Activated CD4-positive, alpha-beta memory T cell treated with anti-CD3 and anti-CD28 coated beads, Interleukin-2, amount 10 ng/mL, durations not matched to agents 7 days and 5 days (primary cell): ENCODE results near the gene PTPRN. TPM values are rescaled to one million over a fixed set of nuclear protein-coding genes. Genes with fewer than 3 reads are reported as not detected.
A peak's percentile ranks its signal among the peaks of the same experiment; 100 is the strongest.

Source experiments
- CTCF ChIA-PET: fragments of 350-600 bp; sonication (Branson Sonifier 250); formaldehyde crosslinking; loops from one replicate; lab custom pipeline; 2021; ENCODE audit warnings: antibody characterized with exemption, inconsistent platforms; lab: Charles Lee
- POLR2A ChIA-PET: fragments of 350-600 bp; sonication (Branson Sonifier 250); formaldehyde crosslinking; loops from one replicate; lab custom pipeline; 2021; ENCODE audit warnings: antibody characterized with exemption; lab: Charles Lee
- DNase-seq: peaks from one replicate; pipeline ENCODE4 v3.0.0-alpha.2; 2020
- H3K27ac Mint-ChIP-seq: one replicate; pipeline ENCODE4 v1.8.0; 2021; ENCODE audit warnings: mild to moderate bottlenecking, mixed read lengths
- H3K27me3 Mint-ChIP-seq: one replicate; pipeline ENCODE4 v1.8.0; 2021; ENCODE audit warnings: mixed read lengths
- H3K36me3 Mint-ChIP-seq: one replicate; pipeline ENCODE4 v1.8.0; 2021; ENCODE audit warnings: low read depth, mixed read lengths
- H3K4me1 Mint-ChIP-seq: one replicate; pipeline ENCODE4 v1.8.0; 2021; ENCODE audit warnings: mixed read lengths
- H3K4me3 Mint-ChIP-seq: one replicate; pipeline ENCODE4 v1.8.0; 2021; ENCODE audit warnings: mild to moderate bottlenecking, mixed read lengths
- H3K9me3 Mint-ChIP-seq: one replicate; pipeline ENCODE4 v1.8.0; 2021; ENCODE audit warnings: mixed read lengths
- total RNA-seq, 2 experiments: library from RNA; stranded (reverse); gene quantifications; one replicate each; pipeline ENCODE4 v1.2.3, GENCODE V29; 2021

The PTPRN gene
- total RNA-seq, 2 experiments from 2014 or later, result 0.28 to 0.33 TPM

DNA sequence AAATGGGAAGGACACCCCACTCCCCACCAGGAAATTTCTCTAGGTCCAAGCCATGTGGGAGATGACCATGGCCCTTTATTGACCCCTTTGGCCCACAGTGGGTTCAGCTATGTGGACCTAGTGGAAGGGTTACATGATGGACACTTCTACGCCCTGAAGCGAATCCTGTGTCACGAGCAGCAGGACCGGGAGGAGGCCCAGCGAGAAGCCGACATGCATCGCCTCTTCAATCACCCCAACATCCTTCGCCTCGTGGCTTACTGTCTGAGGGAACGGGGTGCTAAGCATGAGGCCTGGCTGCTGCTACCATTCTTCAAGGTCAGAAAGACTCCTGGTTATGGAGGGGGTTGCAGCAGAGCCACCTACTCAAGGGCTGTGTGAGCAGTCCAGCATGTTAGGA is 62.6 kb downstream of the PTPRN start:
- H3K4me1 Mint-ChIP-seq, result peaks cover 78% of the 10 kb centered on the region
- no peak for DNase-seq
- H3K36me3 Mint-ChIP-seq, result peaks cover 55% of the 10 kb centered on the region
- no peaks in the 10 kb centered on the region for H3K9me3 Mint-ChIP-seq
- H3K27me3 Mint-ChIP-seq, result no peaks in the 10 kb centered on the region
- peak overlapping the region; percentile 81 for H3K27ac Mint-ChIP-seq
- peak overlapping the region; percentile 100 for H3K4me3 Mint-ChIP-seq
- CTCF ChIA-PET, result interaction anchor here (1.0 to 3.7 kb wide), 7 partner anchors 8 to 87 kb away, joined by 3 to 32 read pairs (median 12); partner anchors contain the start of genes CNPPD1, DNAJB2 and TUBA4A
- POLR2A ChIA-PET, result interaction anchor here (1.3 to 15.2 kb wide), 6 partner anchors 7 to 70 kb away, joined by 3 to 425 read pairs (median 25); partner anchors contain the start of genes ABCB6, ANKZF1, ATG9A and CNPPD1

DNA sequence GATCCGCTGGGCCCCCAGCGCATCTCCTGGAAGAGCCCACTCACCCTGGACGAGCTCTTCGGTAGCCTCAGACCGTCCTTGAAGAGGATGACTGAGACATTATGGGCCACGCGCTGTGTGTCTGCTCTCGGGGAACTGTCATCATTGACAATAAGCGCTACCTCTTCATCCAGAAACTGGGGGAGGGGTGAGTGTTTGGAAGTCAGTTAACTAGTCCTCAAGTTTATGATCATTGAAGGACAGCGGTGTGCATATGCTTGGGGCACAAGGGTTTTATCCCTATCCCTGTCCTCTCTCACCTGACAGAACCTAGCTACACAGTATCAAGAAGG is 63.3 kb downstream of the PTPRN start:
- H3K36me3 Mint-ChIP-seq, result peaks cover 48% of the 10 kb centered on the region
- CTCF ChIA-PET, result interaction anchor here (0.9 to 3.7 kb wide), 11 partner anchors 8 to 86 kb away, joined by 3 to 32 read pairs (median 7); partner anchors contain the start of genes ANKZF1, ATG9A, CNPPD1 and DNAJB2

DNA sequence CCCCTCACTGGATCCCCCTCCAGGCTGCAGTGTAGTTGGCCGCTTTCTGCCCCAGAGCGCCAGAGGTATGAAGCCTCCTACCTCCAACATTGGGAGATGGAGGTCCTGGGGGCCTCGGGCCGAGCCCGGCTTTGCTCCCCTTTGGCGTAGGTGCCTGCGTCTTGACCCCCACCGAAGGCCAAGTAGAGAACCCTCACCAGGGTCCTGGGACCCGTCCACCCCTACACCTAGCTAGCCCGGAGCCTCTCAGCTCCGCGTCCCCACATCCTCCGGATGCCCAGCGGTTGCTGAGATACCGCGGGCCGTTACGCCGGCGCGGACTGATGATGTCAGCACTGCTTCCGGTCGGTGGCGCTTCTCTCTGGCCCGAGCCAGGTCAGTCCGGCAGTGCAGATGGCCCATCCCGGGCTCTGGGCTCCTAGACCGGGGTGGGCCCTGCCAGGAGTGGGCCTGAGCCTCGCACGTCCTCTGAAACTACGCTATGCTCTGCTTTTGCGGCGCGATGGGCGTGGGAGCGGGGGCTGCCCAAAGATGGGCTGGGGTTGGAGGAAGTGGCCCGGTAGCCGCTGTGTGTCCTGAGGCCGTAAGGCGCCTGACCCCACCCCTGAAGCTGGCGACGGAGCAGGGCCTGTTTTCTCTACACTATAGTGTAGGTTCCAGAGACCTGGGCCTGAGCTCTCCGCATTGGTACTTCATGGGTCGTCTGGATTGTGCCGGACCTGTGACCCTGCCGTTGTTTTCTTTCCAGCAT is 63.9 kb downstream of the PTPRN start, which contains the start of the genes GLB1L and STK16:
Gene GLB1L (minus strand): TSS at position 297 of the 751 bp plus-strand sequence. CDS start 1,871 bp downstream, outside the sequence.
Gene STK16 (plus strand): TSS at position 332 of the 751 bp plus-strand sequence. CDS start 521 bp downstream, outside the sequence.
- Mint-ChIP-seq H3K4me1 (peaks cover 66% of the 10 kb centered on the region), H3K27ac (peak within 1 kb of the TSS; percentile 81), H3K9me3 (no peaks in the 10 kb centered on the region), H3K36me3 (peaks cover 42% of the 10 kb centered on the region), H3K4me3 (peak within 1 kb of the TSS; percentile 100), H3K27me3 (no peaks in the 10 kb centered on the region)
- ChIA-PET POLR2A (interaction anchor here (0.6 to 15.2 kb wide), 18 partner anchors 9 to 142 kb away, joined by 3 to 425 read pairs (median 4); partner anchors contain the start of genes ABCB6, ANKZF1, ATG9A and CNPPD1), CTCF (interaction anchor here (0.9 to 3.7 kb wide), 15 partner anchors 9 to 351 kb away, joined by 3 to 32 read pairs (median 4); partner anchors contain the start of genes ANKZF1, ATG9A, CNPPD1 and DNAJB2)
- DNase-seq, result peak; percentile 92

More for the DNA sequence above, 63.3 kb downstream of the PTPRN start:
- H3K27ac Mint-ChIP-seq, result peak overlapping the region; percentile 81
- H3K9me3 Mint-ChIP-seq, result no peaks in the 10 kb centered on the region
- POLR2A ChIA-PET, result interaction anchor here (1.1 to 15.2 kb wide), 11 partner anchors 8 to 141 kb away, joined by 3 to 425 read pairs (median 12); partner anchors contain the start of genes ABCB6, ANKZF1, ATG9A and CNPPD1
- peaks cover 71% of the 10 kb centered on the region for H3K4me1 Mint-ChIP-seq
- H3K27me3 Mint-ChIP-seq, result no peaks in the 10 kb centered on the region
- peak overlapping the region; percentile 100 for H3K4me3 Mint-ChIP-seq
- no peak for DNase-seq

DNA sequence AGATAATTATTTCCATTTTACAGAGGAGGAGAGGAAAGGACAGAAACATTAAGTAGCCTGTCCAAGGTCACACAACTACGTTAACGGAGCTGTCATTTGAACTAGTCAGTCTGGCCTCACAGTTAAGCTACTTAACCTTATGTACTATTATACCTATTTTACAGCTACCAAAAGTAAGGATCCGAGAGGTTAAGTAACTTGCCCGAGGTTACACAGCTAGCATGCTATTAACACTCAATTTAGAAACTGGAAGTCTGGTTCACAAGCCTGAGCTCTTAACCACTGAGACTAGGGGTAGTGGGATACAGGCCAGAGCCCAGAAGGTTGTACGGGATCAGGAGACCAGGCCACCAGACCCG is 64.4 kb downstream of the PTPRN start:
- Mint-ChIP-seq H3K4me3 (peak overlapping the region; percentile 100), H3K4me1 (peaks cover 60% of the 10 kb centered on the region), H3K27ac (peak overlapping the region; percentile 81), H3K36me3 (peaks cover 40% of the 10 kb centered on the region), H3K27me3 (no peaks in the 10 kb centered on the region), H3K9me3 (no peaks in the 10 kb centered on the region)
- ChIA-PET CTCF (interaction anchor here (0.9 to 3.7 kb wide), 12 partner anchors 10 to 351 kb away, joined by 3 to 32 read pairs (median 7); partner anchors contain the start of genes ANKZF1, ATG9A, CNPPD1 and DNAJB2), POLR2A (interaction anchor here (0.6 to 15.2 kb wide), 17 partner anchors 9 to 143 kb away, joined by 3 to 425 read pairs (median 5); partner anchors contain the start of genes ABCB6, ANKZF1, ATG9A and CNPPD1)
- DNase-seq, result no peak

DNA sequence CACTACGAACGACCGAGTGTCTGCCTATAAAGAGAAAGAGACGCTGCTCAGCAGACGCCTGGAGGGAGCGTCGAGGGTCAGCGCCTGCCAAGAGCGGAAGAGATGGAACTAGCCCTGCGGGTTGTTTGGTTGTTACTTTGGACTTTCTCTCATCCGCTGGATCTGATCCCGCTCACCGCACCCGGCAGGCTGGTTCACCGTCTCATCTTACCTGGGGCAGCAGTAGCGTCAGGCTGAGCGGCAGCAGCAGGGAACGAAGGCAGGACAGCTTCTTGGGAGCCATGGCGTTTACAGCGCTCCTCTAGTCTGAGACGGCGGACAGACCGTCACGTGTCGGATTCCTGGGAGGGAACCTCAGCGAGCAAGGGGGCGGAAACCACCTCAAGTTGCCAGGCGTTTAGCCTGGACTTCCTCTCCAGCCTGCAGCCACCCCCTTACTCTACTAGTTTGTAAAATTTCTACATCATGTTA is 65.9 kb downstream of the PTPRN start:
- H3K27ac Mint-ChIP-seq, result peak overlapping the region; percentile 56
- H3K4me3 Mint-ChIP-seq, result peak overlapping the region; percentile 39
- DNase-seq, result no peak
- peaks cover 46% of the 10 kb centered on the region for H3K4me1 Mint-ChIP-seq
- peaks cover 31% of the 10 kb centered on the region for H3K36me3 Mint-ChIP-seq
- no peaks in the 10 kb centered on the region for H3K27me3 Mint-ChIP-seq
- POLR2A ChIA-PET, result interaction anchor here (0.6 to 15.2 kb wide), 4 partner anchors 10 to 159 kb away, joined by 3 to 425 read pairs (median 40); partner anchors contain the start of genes ANKZF1, ATG9A, CNPPD1 and TUBA4A
- no peaks in the 10 kb centered on the region for H3K9me3 Mint-ChIP-seq
- CTCF ChIA-PET, result interaction anchor here (3.7 kb wide), 1 partner anchor 51 kb away, joined by 32 read pairs; no protein-coding TSS in a partner anchor

Other genes with a start within 250 kb of the PTPRN start
- gene IHH, start 248.5 kb downstream of the PTPRN start, total RNA-seq, result not detected
- 10 to 100 TPM; 12.0 to 12.2 TPM for gene NHEJ1, start 148.6 kb downstream of the PTPRN start, total RNA-seq
- 1 to 10 TPM; 2.3 TPM for gene SLC23A3, start 139.4 kb downstream of the PTPRN start, total RNA-seq
- 10 to 100 TPM; 68.7 to 72.9 TPM for gene CNPPD1, start 132.5 kb downstream of the PTPRN start, total RNA-seq
- gene RETREG2, start 131.1 kb downstream of the PTPRN start, total RNA-seq, result 100 to 1,000 TPM; 107 to 113 TPM
- 10 to 100 TPM; 51.4 to 56.7 TPM for gene ZFAND2B, start 102.6 kb downstream of the PTPRN start, total RNA-seq
- 10 to 100 TPM; 15.2 to 17.9 TPM for gene ABCB6, start 90.4 kb downstream of the PTPRN start, total RNA-seq
- 10 to 100 TPM; 58.9 to 60.7 TPM for gene ATG9A, start 79.8 kb downstream of the PTPRN start, total RNA-seq
- gene ANKZF1, start 79.6 kb downstream of the PTPRN start, total RNA-seq, result 100 to 1,000 TPM; 121 to 122 TPM
- gene GLB1L, start 64.0 kb downstream of the PTPRN start, total RNA-seq, result 1 to 10 TPM; 6.2 to 7.3 TPM
- 10 to 100 TPM; 41.6 to 42.3 TPM for gene STK16, start 63.9 kb downstream of the PTPRN start, total RNA-seq
- gene TUBA4B, start 56.2 kb downstream of the PTPRN start, total RNA-seq, result not detected
- gene TUBA4A, start 55.5 kb downstream of the PTPRN start, total RNA-seq, result 100 to 1,000 TPM; 313 to 344 TPM
- 10 to 100 TPM; 57.0 to 59.7 TPM for gene DNAJB2, start 30.0 kb downstream of the PTPRN start, total RNA-seq
- not detected for gene RESP18, start 23.3 kb upstream of the PTPRN start, total RNA-seq
- 10 to 100 TPM; 40.1 to 44.4 TPM for gene DNPEP, start 78.5 kb upstream of the PTPRN start, total RNA-seq
- gene DES, start 109.0 kb upstream of the PTPRN start, total RNA-seq, result not detected
- 1 to 10 TPM in 1 of 2 experiments, under 1 TPM in 1; 0.20 to 1.1 TPM for gene SPEG, start 125.4 kb upstream of the PTPRN start, total RNA-seq
- 10 to 100 TPM; 41.0 to 42.3 TPM for gene GMPPA, start 189.5 kb upstream of the PTPRN start, total RNA-seq
- gene ASIC4, start 205.1 kb upstream of the PTPRN start, total RNA-seq, result under 1 TPM in 1 of 2 experiments, not detected in 1; 0.13 TPM
- gene CHPF, start 234.4 kb upstream of the PTPRN start, total RNA-seq, result 10 to 100 TPM; 14.5 to 14.9 TPM
- 1 to 10 TPM in 1 of 2 experiments, under 1 TPM in 1; 0.95 to 1.0 TPM for gene TMEM198, start 234.6 kb upstream of the PTPRN start, total RNA-seq